ENCODE results near the gene PSKH1.

- TF ChIP-seq ZFP30 (CRISPR knock-in tag; IDR thresholded peaks at IDR 0.05) (no peak), ZNF565 (CRISPR knock-in tag; conservative IDR thresholded peaks at IDR 0.05; ENCODE audit: low read depth) (no peak), PPARA (CRISPR knock-in tag; IDR thresholded peaks at IDR 0.05; ENCODE audit: borderline replicate concordance) (no peak), RARB (CRISPR knock-in tag; IDR thresholded peaks at IDR 0.05) (no peak), CREB5 (CRISPR knock-in tag; IDR thresholded peaks at IDR 0.05; ENCODE audit: low read depth) (no peak), ARNTL (CRISPR knock-in tag; IDR thresholded peaks at IDR 0.05; ENCODE audit: borderline replicate concordance, low read depth) (no peak), CSRNP3 (CRISPR knock-in tag; IDR thresholded peaks at IDR 0.05) (no peak), PATZ1 (CRISPR knock-in tag; IDR thresholded peaks at IDR 0.05; ENCODE audit: borderline replicate concordance) (no peak)
Observed at GRCh38 chr16:67945392-67945933, 52.4 kb downstream of the PSKH1 start.
